K562 (cell line): ENCODE data around the gene TRAPPC1. TPM values are rescaled to one million over a fixed set of nuclear protein-coding genes. Genes with fewer than 3 reads are reported as not detected.

ENCODE experiments used
- ATF1 ChIP-seq, 2 experiments: fragments of 450-650 bp in 1 of 2; IDR thresholded peaks; 2 replicates each; pipeline ENCODE4 v1.6.1; 2016; ENCODE audit warnings: missing compliant biosample characterization in 1 of 2, missing genetic modification characterization in 1 of 2
- CSDE1 ChIP-seq, 2 experiments: fragments of 450-650 bp; IDR thresholded peaks; 2 replicates each; pipeline ENCODE4 v1.6.1; 2016; ENCODE audit warnings: mild to moderate bottlenecking in 1 of 2
- FOXK2 ChIP-seq, 2 experiments: fragments of 450-650 bp; IDR thresholded peaks in 1 of 2; conservative IDR thresholded peaks in 1 of 2; 2 replicates each; pipeline ENCODE4 v1.6.1; 2016; ENCODE audit warnings: low read depth in 2 of 2, mild to moderate bottlenecking in 1 of 2
- GATA2 ChIP-seq: sonication (generic); formaldehyde crosslinking; IDR thresholded peaks from 2 replicates; pipeline ENCODE4 v1.4.0; 2020; ENCODE audit warnings: mild to moderate bottlenecking, missing genetic modification reagents
- HDAC1 ChIP-seq, 2 experiments: fragments of 450-650 bp; IDR thresholded peaks; 2 replicates each; pipeline ENCODE4 v1.6.1; 2016 to 2017; ENCODE audit warnings: inconsistent platforms in 1 of 2, mild to moderate bottlenecking in 1 of 2, moderate library complexity in 1 of 2
- KDM5B ChIP-seq: fragments of 200-600 bp; sonication (generic); IDR thresholded peaks from 2 replicates; pipeline ENCODE4 v1.6.1; 2012; ENCODE audit warnings: low read depth, mild to moderate bottlenecking, moderate library complexity, low read length, control low read depth, inconsistent platforms; ENCODE audit not compliant: insufficient replicate concordance
- L3MBTL2 ChIP-seq: fragments of 450-650 bp; IDR thresholded peaks from 2 replicates; pipeline ENCODE4 v1.6.1; 2016; ENCODE audit warnings: mild to moderate bottlenecking, moderate library complexity
- NFRKB ChIP-seq: fragments of 450-650 bp; IDR thresholded peaks from 2 replicates; pipeline ENCODE4 v1.6.1; 2016; ENCODE audit warnings: low read depth
- PML ChIP-seq: IDR thresholded peaks from 2 replicates; pipeline ENCODE4 v1.6.1; 2012; ENCODE audit warnings: low read length, inconsistent platforms
- POLR2B ChIP-seq: fragments of 450-650 bp; IDR thresholded peaks from 2 replicates; pipeline ENCODE4 v1.6.1; 2018; ENCODE audit warnings: low read depth; ENCODE audit not compliant: partially characterized antibody
- SMARCE1 ChIP-seq: fragments of 450-650 bp; IDR thresholded peaks from 2 replicates; pipeline ENCODE4 v1.7.1; 2016; ENCODE audit warnings: mild to moderate bottlenecking
- ZFP30 ChIP-seq: fragments of 250-450 bp; sonication (Bioruptor Pico); IDR thresholded peaks from 2 replicates; pipeline ENCODE4 v1.8.0; 2022; ENCODE audit warnings: moderate library complexity, mild to moderate bottlenecking, inconsistent platforms, borderline replicate concordance
- polyA plus RNA-seq, 8 experiments: library from polyadenylated mRNA; depleted of rRNA in 4 of 8; stranded (reverse) in 5 of 8; unstranded in 3 of 8; fragments of >200 nt; fragmentation: Nextera tagmentation in 2 of 8; fragmentation: Illumina TruSeq in 1 of 8; extraction: Ambion mirVana in 2 of 8; extraction: Trizol in 1 of 8; gene quantifications; 2 replicates each; pipeline versions ENCODE4 v1.2.1 to v1.2.3, GENCODE V29; 2011 to 2014; ENCODE audit warnings: inconsistent platforms in 1 of 8, missing spikeins in 1 of 8
- total RNA-seq, 7 experiments: library from RNA; depleted of rRNA in 6 of 7; stranded (reverse); fragments of >200 nt in 6 of 7; fragmentation: Illumina TruSeq in 2 of 7; extraction: Trizol in 2 of 7; gene quantifications; 2 replicates each; pipeline versions ENCODE4 v1.2.1 to v1.2.3, GENCODE V29; 2011 to 2021; ENCODE audit warnings: low replicate concordance in 1 of 7
- TF ChIP-seq, protein P1 (sequence below): sonication (generic); formaldehyde crosslinking; IDR thresholded peaks from 2 replicates; pipeline ENCODE4 v1.8.1; 2023; ENCODE audit warnings: mild to moderate bottlenecking, missing genetic modification reagents, moderate library complexity
- TF ChIP-seq, protein P2 (sequence below): fragments of 450-650 bp; IDR thresholded peaks from 2 replicates; pipeline ENCODE4 v1.6.1; 2018; ENCODE audit not compliant: partially characterized antibody
- TF ChIP-seq, protein P3 (sequence below), 2 experiments: fragments of 450-650 bp; IDR thresholded peaks; 2 replicates each; pipeline ENCODE4 v1.6.1; 2018; ENCODE audit warnings: mild to moderate bottlenecking in 2 of 2, low read depth in 1 of 2; ENCODE audit not compliant: partially characterized antibody in 2 of 2
- TF ChIP-seq, protein P4 (sequence below): fragments of 450-650 bp; IDR thresholded peaks from 2 replicates; pipeline ENCODE4 v1.6.1; 2016

Gene TRAPPC1
- total and polyA plus RNA-seq, 9 of the 15 experiments (the other 6 are each of a cell fraction or from before 2014, with no cell fraction given) = 11.7 to 82.8 (median 36.2) TPM

DNA sequence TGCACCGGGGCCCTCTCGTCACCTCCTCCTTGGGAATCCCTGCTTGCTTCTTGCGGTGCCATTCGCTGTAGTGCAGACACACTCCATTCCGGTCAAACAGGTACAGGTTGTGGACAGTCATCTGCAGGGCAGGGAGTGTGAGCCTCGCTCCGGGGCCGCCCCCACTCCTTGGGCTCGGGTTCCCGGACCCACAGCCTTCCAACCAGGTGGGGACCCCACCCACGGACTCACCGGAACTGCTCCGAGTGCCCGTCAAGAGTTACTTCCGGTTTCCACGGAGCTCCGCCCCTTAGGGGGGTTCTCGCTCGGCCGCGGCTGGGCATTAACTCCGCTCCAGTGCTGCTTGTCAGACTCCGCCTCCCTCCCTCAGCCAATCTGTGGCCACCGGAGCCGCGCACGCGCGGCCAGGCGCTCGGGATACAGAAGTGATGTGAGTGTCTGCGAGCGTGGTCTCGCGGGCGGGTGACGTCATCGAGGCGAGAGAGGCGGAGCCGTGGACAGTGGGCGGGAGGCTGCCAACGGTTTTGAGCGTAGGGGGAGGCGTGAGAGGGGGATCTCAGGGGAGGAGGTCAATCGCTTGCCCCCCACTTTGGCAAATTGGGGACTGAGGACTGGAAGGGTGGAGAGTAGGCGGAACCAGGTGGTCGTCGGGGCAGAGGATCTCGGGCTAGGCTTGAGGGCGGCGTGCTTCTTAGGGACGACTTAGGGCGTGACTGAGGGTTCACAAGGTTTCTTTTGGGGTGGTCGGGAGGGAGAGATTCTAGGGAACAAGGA, at the start of gene TRAPPC1, which contains the start of gene CNTROB (continued):
- TF ChIP-seq KDM5B (peak; percentile 23), CSDE1 (IDR thresholded peaks at IDR 0.05) (0 out of 4 replicates have a peak, but pooled peaks of 1 of the 2 experiments have one; percentile 53), GATA2 (CRISPR knock-in tag) (no peak), ATF1 (CRISPR knock-in tag; IDR thresholded peaks at IDR 0.05) (peak; percentile 69), ATF1 (tag; IDR thresholded peaks at IDR 0.05) (peak; percentile 98), L3MBTL2 (peak; percentile 49; the same call in 1 of the 2 replicates), ZFP30 (CRISPR knock-in tag) (no peak), POLR2B (peak; percentile 89), HDAC1 (IDR thresholded peaks at IDR 0.05) (peak in 1 of 2 experiments; percentile 71; a peak in 2 of 4 replicates), PML (peak; percentile 34; the same call in 1 of the 2 replicates), SMARCE1 (peak; percentile 43; the same call in 1 of the 2 replicates), NFRKB (peak; percentile 88; the same call in 1 of the 2 replicates), FOXK2 (conservative IDR thresholded peaks at IDR 0.05 in 1 of 2, IDR thresholded peaks at IDR 0.05 in 1 of 2; ENCODE audit: low read depth in 2 of 2) (0 out of 4 replicates have a peak, but pooled peaks of 1 of the 2 experiments have one; percentile 14)
- TF ChIP-seq, protein P1, sequence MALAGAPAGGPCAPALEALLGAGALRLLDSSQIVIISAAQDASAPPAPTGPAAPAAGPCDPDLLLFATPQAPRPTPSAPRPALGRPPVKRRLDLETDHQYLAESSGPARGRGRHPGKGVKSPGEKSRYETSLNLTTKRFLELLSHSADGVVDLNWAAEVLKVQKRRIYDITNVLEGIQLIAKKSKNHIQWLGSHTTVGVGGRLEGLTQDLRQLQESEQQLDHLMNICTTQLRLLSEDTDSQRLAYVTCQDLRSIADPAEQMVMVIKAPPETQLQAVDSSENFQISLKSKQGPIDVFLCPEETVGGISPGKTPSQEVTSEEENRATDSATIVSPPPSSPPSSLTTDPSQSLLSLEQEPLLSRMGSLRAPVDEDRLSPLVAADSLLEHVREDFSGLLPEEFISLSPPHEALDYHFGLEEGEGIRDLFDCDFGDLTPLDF (CRISPR knock-in tag) = no peak
- TF ChIP-seq, protein P2, sequence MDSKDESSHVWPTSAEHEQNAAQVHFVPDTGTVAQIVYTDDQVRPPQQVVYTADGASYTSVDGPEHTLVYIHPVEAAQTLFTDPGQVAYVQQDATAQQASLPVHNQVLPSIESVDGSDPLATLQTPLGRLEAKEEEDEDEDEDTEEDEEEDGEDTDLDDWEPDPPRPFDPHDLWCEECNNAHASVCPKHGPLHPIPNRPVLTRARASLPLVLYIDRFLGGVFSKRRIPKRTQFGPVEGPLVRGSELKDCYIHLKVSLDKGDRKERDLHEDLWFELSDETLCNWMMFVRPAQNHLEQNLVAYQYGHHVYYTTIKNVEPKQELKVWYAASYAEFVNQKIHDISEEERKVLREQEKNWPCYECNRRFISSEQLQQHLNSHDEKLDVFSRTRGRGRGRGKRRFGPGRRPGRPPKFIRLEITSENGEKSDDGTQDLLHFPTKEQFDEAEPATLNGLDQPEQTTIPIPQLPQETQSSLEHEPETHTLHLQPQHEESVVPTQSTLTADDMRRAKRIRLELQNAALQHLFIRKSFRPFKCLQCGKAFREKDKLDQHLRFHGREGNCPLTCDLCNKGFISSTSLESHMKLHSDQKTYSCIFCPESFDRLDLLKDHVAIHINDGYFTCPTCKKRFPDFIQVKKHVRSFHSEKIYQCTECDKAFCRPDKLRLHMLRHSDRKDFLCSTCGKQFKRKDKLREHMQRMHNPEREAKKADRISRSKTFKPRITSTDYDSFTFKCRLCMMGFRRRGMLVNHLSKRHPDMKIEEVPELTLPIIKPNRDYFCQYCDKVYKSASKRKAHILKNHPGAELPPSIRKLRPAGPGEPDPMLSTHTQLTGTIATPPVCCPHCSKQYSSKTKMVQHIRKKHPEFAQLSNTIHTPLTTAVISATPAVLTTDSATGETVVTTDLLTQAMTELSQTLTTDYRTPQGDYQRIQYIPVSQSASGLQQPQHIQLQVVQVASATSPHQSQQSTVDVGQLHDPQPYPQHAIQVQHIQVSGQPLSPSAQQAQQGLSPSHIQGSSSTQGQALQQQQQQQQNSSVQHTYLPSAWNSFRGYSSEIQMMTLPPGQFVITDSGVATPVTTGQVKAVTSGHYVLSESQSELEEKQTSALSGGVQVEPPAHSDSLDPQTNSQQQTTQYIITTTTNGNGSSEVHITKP = peak; percentile 73
- TF ChIP-seq, protein P3, sequence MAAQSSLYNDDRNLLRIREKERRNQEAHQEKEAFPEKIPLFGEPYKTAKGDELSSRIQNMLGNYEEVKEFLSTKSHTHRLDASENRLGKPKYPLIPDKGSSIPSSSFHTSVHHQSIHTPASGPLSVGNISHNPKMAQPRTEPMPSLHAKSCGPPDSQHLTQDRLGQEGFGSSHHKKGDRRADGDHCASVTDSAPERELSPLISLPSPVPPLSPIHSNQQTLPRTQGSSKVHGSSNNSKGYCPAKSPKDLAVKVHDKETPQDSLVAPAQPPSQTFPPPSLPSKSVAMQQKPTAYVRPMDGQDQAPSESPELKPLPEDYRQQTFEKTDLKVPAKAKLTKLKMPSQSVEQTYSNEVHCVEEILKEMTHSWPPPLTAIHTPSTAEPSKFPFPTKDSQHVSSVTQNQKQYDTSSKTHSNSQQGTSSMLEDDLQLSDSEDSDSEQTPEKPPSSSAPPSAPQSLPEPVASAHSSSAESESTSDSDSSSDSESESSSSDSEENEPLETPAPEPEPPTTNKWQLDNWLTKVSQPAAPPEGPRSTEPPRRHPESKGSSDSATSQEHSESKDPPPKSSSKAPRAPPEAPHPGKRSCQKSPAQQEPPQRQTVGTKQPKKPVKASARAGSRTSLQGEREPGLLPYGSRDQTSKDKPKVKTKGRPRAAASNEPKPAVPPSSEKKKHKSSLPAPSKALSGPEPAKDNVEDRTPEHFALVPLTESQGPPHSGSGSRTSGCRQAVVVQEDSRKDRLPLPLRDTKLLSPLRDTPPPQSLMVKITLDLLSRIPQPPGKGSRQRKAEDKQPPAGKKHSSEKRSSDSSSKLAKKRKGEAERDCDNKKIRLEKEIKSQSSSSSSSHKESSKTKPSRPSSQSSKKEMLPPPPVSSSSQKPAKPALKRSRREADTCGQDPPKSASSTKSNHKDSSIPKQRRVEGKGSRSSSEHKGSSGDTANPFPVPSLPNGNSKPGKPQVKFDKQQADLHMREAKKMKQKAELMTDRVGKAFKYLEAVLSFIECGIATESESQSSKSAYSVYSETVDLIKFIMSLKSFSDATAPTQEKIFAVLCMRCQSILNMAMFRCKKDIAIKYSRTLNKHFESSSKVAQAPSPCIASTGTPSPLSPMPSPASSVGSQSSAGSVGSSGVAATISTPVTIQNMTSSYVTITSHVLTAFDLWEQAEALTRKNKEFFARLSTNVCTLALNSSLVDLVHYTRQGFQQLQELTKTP (IDR thresholded peaks at IDR 0.05; ENCODE audit: low read depth in 1 of 2, partially characterized antibody in 2 of 2) = peak in 1 of 2 experiments; percentile 53
- TF ChIP-seq, protein P4, sequence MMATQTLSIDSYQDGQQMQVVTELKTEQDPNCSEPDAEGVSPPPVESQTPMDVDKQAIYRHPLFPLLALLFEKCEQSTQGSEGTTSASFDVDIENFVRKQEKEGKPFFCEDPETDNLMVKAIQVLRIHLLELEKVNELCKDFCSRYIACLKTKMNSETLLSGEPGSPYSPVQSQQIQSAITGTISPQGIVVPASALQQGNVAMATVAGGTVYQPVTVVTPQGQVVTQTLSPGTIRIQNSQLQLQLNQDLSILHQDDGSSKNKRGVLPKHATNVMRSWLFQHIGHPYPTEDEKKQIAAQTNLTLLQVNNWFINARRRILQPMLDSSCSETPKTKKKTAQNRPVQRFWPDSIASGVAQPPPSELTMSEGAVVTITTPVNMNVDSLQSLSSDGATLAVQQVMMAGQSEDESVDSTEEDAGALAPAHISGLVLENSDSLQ = peak; percentile 94
